ENCODE results near the gene RERE.

The RERE gene

GRCh38 chr1:8427493-8427892, 389.9 kb downstream of the RERE start:
- no peak for DNase-seq (ENCODE audit: low read depth in 2 of 2)

- DNase-seq (ENCODE audit: low read depth in 2 of 2) = no peak
Measured at GRCh38 chr1:8426996-8427395, 390.4 kb downstream of the RERE start.

GRCh38 chr1:8425781-8426161, 391.7 kb downstream of the RERE start:
- DNase-seq (ENCODE audit: low read depth in 2 of 2) = no peak

- no peak for DNase-seq (ENCODE audit: low read depth in 2 of 2)
Measured at GRCh38 chr1:8425150-8425780, 392.2 kb downstream of the RERE start.

GRCh38 chr1:8424539-8425116, 392.8 kb downstream of the RERE start:
- no peak for DNase-seq (ENCODE audit: low read depth in 2 of 2)

GRCh38 chr1:8423692-8424538, 393.5 kb downstream of the RERE start:
- peak; percentile 56 to 61 for DNase-seq (ENCODE audit: low read depth in 2 of 2)

GRCh38 chr1:8423269-8423691, 394.2 kb downstream of the RERE start:
- DNase-seq (ENCODE audit: low read depth in 2 of 2) = peak in 1 of 2 donors; percentile 17

GRCh38 chr1:8422510-8423268, 394.8 kb downstream of the RERE start:
- DNase-seq (ENCODE audit: low read depth in 2 of 2) = no peak

- DNase-seq (ENCODE audit: low read depth in 2 of 2) = no peak
Measured at GRCh38 chr1:8421721-8422120, 395.7 kb downstream of the RERE start.

- no peak for DNase-seq (ENCODE audit: low read depth in 2 of 2)
Measured at GRCh38 chr1:8420318-8420717, 397.1 kb downstream of the RERE start.

GRCh38 chr1:8419861-8420260, 397.6 kb downstream of the RERE start:
- DNase-seq (ENCODE audit: low read depth in 2 of 2) = no peak

GRCh38 chr1:8419172-8419571, 398.3 kb downstream of the RERE start:
- DNase-seq (ENCODE audit: low read depth in 2 of 2) = no peak

GRCh38 chr1:8418301-8418700, 399.1 kb downstream of the RERE start:
- DNase-seq (ENCODE audit: low read depth in 2 of 2) = no peak

- DNase-seq (ENCODE audit: low read depth in 2 of 2) = no peak
Measured at GRCh38 chr1:8417625-8418024, 399.8 kb downstream of the RERE start.

- no peak for DNase-seq (ENCODE audit: low read depth in 2 of 2)
Measured at GRCh38 chr1:8416881-8417280, 400.6 kb downstream of the RERE start.

GRCh38 chr1:8415526-8416278, 401.7 kb downstream of the RERE start:
- no peak for DNase-seq (ENCODE audit: low read depth in 2 of 2)

- no peak for DNase-seq (ENCODE audit: low read depth in 2 of 2)
Measured at GRCh38 chr1:8412183-8412831, 405.1 kb downstream of the RERE start.

GRCh38 chr1:8411803-8412182, 405.6 kb downstream of the RERE start:
- DNase-seq (ENCODE audit: low read depth in 2 of 2) = no peak

GRCh38 chr1:8410791-8411190, 406.6 kb downstream of the RERE start:
- DNase-seq (ENCODE audit: low read depth in 2 of 2) = no peak

GRCh38 chr1:8409606-8410005, 407.8 kb downstream of the RERE start:
- no peak for DNase-seq (ENCODE audit: low read depth in 2 of 2)

- no peak for DNase-seq (ENCODE audit: low read depth in 2 of 2)
Measured at GRCh38 chr1:8409106-8409505, 408.3 kb downstream of the RERE start.

Measured in stimulated activated CD8-positive, alpha-beta memory T cell treated with anti-CD3 and anti-CD28 coated beads, Interleukin-15, amount 100 ng/mL, for 48 hours (primary cell).